ENCODE data around the gene ALDH8A1.

DNA sequence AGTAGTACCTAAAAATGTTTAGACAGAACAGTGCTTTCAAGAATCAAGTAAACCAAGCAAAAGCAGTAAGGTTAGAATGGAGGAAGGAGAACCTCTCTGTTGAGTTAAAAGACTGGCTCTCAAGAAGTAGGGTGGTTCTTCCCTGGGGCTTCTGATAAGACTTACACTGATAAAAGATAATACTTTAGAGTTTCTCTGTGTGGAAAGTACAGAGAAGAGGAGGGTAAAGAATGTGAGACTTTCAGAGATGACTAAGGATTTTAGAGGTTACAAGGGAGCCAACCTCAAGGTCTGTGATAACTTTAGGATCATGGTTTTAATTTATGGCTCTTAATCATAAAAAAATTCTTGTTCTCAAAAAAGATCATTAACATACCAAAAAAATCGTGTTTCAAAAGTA lies 30.9 kb upstream of the ALDH8A1 start:
- TF ChIP-seq, protein P1, sequence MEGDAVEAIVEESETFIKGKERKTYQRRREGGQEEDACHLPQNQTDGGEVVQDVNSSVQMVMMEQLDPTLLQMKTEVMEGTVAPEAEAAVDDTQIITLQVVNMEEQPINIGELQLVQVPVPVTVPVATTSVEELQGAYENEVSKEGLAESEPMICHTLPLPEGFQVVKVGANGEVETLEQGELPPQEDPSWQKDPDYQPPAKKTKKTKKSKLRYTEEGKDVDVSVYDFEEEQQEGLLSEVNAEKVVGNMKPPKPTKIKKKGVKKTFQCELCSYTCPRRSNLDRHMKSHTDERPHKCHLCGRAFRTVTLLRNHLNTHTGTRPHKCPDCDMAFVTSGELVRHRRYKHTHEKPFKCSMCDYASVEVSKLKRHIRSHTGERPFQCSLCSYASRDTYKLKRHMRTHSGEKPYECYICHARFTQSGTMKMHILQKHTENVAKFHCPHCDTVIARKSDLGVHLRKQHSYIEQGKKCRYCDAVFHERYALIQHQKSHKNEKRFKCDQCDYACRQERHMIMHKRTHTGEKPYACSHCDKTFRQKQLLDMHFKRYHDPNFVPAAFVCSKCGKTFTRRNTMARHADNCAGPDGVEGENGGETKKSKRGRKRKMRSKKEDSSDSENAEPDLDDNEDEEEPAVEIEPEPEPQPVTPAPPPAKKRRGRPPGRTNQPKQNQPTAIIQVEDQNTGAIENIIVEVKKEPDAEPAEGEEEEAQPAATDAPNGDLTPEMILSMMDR (conservative IDR thresholded peaks at IDR 0.05) = no peak
- no peak for TF ChIP-seq EZH2 (IDR thresholded peaks at IDR 0.05; ENCODE audit: low read depth)
